A673 (cell line): Measurements from ENCODE around the gene KIF26A. TPM values are rescaled to one million over a fixed set of nuclear protein-coding genes. Genes with fewer than 3 reads are reported as not detected.

Source experiments
- BruUV-seq: library from RNA; stranded (reverse); fragments of 400-500 nt; replicated peaks from 2 replicates; lab custom pipeline; 2021; lab: Mats Ljungman, UMichigan
- CTCF ChIA-PET: fragments of 300-600 bp; sonication (Branson Sonifier 250); formaldehyde crosslinking; loops from one replicate; lab custom pipeline; 2022; ENCODE audit warnings: antibody characterized with exemption; lab: Charles Lee
- POLR2A ChIA-PET: fragments of 300-600 bp; sonication (Branson Sonifier 250); formaldehyde crosslinking; loops from one replicate; lab custom pipeline; 2022; ENCODE audit warnings: antibody characterized with exemption; ENCODE audit not compliant: low non-redundant PET; lab: Charles Lee
- DNase-seq: peaks from one replicate; pipeline ENCODE4 v3.0.0-alpha.2; 2015; ENCODE audit warnings: low spot score
- H3K27ac ChIP-seq: fragments of 200-600 bp; sonication (generic); 2 replicates; pipeline ENCODE4 v1.5.1; 2016; ENCODE audit warnings: mixed run types, low read depth, mild to moderate bottlenecking, mixed read lengths, antibody characterized with exemption, low read length; ENCODE audit not compliant: poor library complexity, severe bottlenecking
- H3K27me3 ChIP-seq: fragments of 200-600 bp; sonication (generic); replicated peaks from 2 replicates; pipeline ENCODE4 v1.6.1; 2017; ENCODE audit warnings: mixed run types, low read depth, mild to moderate bottlenecking, mixed read lengths, antibody characterized with exemption, low read length; ENCODE audit not compliant: insufficient read depth, poor library complexity
- H3K36me3 ChIP-seq: fragments of 200-600 bp; sonication (generic); 2 replicates; pipeline ENCODE4 v1.6.1; 2016; ENCODE audit warnings: mixed run types, mild to moderate bottlenecking, mixed read lengths, antibody characterized with exemption, low read length; ENCODE audit not compliant: insufficient read depth, poor library complexity, severe bottlenecking
- H3K4me1 ChIP-seq: fragments of 200-600 bp; sonication (generic); 2 replicates; pipeline ENCODE4 v1.6.1; 2017; ENCODE audit warnings: mixed run types, mild to moderate bottlenecking, mixed read lengths, antibody characterized with exemption, low read length; ENCODE audit not compliant: insufficient read depth, poor library complexity, severe bottlenecking
- H3K4me3 ChIP-seq: fragments of 200-600 bp; sonication (generic); 2 replicates; pipeline ENCODE4 v1.5.1; 2016; ENCODE audit warnings: low read depth, mixed run types, mild to moderate bottlenecking, mixed read lengths, low read length; ENCODE audit not compliant: poor library complexity, severe bottlenecking
- H3K9me3 ChIP-seq: fragments of 200-600 bp; sonication (generic); 2 replicates; pipeline ENCODE4 v1.6.1; 2016; ENCODE audit warnings: mixed run types, low read depth, mild to moderate bottlenecking, mixed read lengths, antibody characterized with exemption, low read length; ENCODE audit not compliant: poor library complexity, severe bottlenecking
- CTCF ChIP-seq: fragments of 300-800, 200-600 bp; sonication (generic); conservative IDR thresholded peaks from 2 replicates; pipeline ENCODE4 v1.5.1; 2017; ENCODE audit warnings: low read depth, mild to moderate bottlenecking, antibody characterized with exemption, low read length, moderate library complexity, mixed read lengths
- EZH2 ChIP-seq: fragments of 200-600 bp; sonication (generic); IDR thresholded peaks from 2 replicates; pipeline ENCODE4 v1.6.1; 2017; ENCODE audit warnings: borderline replicate concordance, low read depth, mild to moderate bottlenecking, mixed read lengths, antibody characterized with exemption, low read length; ENCODE audit not compliant: poor library complexity, severe bottlenecking
- intact Hi-C: fragments of 100-400 bp; cut with micrococcal nuclease; formaldehyde crosslinking; loops from one replicate; pipeline ENCODE4 v1.10.0; 2022; ENCODE audit not compliant: unreplicated experiment
- total RNA-seq: library from RNA; stranded (reverse); gene quantifications from 2 replicates; pipeline ENCODE4 v1.2.3, GENCODE V29; 2021

KIF26A gene
- total RNA-seq, 1 experiment from 2014 or later, result 11.5 TPM

GRCh38 chr14:104112609-104113571, 25.5 kb upstream of the KIF26A start:
- Histone ChIP-seq H3K9me3 (no peaks in the 10 kb centered on the region), H3K27ac (no peak overlapping the region), H3K4me3 (no peak overlapping the region), H3K36me3 (no peaks in the 10 kb centered on the region), H3K27me3 (peaks cover 45% of the 10 kb centered on the region), H3K4me1 (no peaks in the 10 kb centered on the region)
- ChIA-PET CTCF (no interaction called here), POLR2A (interaction anchor here (0.6 kb wide), 1 partner anchor 77 kb away, joined by 3 read pairs; no protein-coding TSS in a partner anchor)
- no TSS peak for BruUV-seq
- intact Hi-C loops, result no loop called here
- no peak for DNase-seq
- no peak for TF ChIP-seq CTCF
- TF ChIP-seq EZH2, result no peak

DNA sequence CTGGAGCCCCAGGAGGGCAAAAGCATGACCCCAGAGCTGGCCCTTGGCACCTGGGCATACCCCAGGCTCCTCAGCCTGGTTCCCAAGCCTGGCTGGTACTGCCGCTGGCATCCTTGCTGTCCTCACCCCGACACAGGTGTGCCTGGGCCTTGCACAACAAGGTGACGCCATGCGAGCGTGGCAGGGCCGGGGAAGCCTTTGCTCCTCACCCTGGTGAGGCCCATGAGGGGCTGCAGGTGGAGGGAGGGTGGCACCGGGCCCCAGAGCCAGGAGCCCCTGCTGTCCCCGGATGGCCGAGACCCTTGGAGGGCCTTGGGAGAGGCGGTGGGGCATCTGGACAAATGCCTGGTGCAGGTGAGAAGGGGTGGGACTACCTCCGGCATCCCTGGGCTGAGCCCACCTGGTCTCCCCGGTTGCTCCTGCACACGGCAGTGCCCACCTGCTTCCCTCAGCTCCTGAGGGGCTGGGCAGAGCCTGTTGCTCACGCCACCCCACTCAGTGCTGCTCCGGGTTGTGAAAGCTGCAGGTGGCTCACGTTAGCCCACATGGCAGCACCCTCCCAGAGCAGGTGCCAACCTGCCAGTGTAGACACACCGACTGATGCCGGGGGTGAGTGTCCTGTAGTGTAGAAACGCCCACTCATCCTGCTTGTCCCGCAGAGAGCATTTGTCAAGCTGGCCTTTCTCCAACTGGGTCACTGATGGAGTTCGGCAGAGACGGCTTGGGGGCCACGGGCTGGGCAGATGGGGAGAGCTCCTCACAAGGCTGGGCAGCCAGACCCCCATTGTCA, 24.6 kb upstream of the KIF26A start:
- no peaks in the 10 kb centered on the region for H3K36me3 ChIP-seq
- H3K4me1 ChIP-seq, result no peaks in the 10 kb centered on the region
- H3K27me3 ChIP-seq, result peaks cover 55% of the 10 kb centered on the region
- H3K4me3 ChIP-seq, result no peak overlapping the region
- BruUV-seq, result no TSS peak
- ChIA-PET CTCF (no interaction called here), POLR2A (no interaction called here)
- intact Hi-C loops, result no loop called here
- H3K9me3 ChIP-seq, result no peaks in the 10 kb centered on the region
- no peak overlapping the region for H3K27ac ChIP-seq
- TF ChIP-seq EZH2 (peak; percentile 47), CTCF (no peak)
- no peak for DNase-seq

GRCh38 chr14:104114421-104115130, 23.8 kb upstream of the KIF26A start:
- intact Hi-C loops, result no loop called here
- H3K27ac ChIP-seq, result no peak overlapping the region
- ChIA-PET CTCF (no interaction called here), POLR2A (no interaction called here)
- peaks cover 62% of the 10 kb centered on the region for H3K27me3 ChIP-seq
- no peak overlapping the region for H3K4me3 ChIP-seq
- no peaks in the 10 kb centered on the region for H3K4me1 ChIP-seq
- H3K36me3 ChIP-seq, result no peaks in the 10 kb centered on the region
- no peaks in the 10 kb centered on the region for H3K9me3 ChIP-seq
- no TSS peak for BruUV-seq
- TF ChIP-seq EZH2 (no peak), CTCF (no peak)
- no peak for DNase-seq
